HepG2 (cell line): ENCODE measurements around the gene ZCCHC7.

Experiments
- CTCF ChIP-seq: sonication (generic); formaldehyde crosslinking; IDR thresholded peaks from 2 replicates; pipeline ENCODE4 v1.5.0; 2020; ENCODE audit warnings: mild to moderate bottlenecking, missing genetic modification reagents, moderate library complexity
- TFE3 ChIP-seq: IDR thresholded peaks from 2 replicates; pipeline ENCODE4 v1.6.1; 2016
- THRA ChIP-seq: sonication (generic); formaldehyde crosslinking; IDR thresholded peaks from 2 replicates; pipeline ENCODE4 v1.4.0; 2020; ENCODE audit warnings: missing genetic modification reagents, borderline replicate concordance
- ZNF770 ChIP-seq: sonication (generic); formaldehyde crosslinking; IDR thresholded peaks from 2 replicates; pipeline ENCODE4 v1.5.0; 2020; ENCODE audit warnings: mild to moderate bottlenecking, missing genetic modification reagents

GRCh38 chr9:37156781-37157356 lies 36.5 kb downstream of the ZCCHC7 start:
- TF ChIP-seq THRA (CRISPR knock-in tag): no peak
- no peak for TF ChIP-seq ZNF770 (CRISPR knock-in tag)
- TF ChIP-seq TFE3 (CRISPR knock-in tag): no peak
- TF ChIP-seq CTCF (CRISPR knock-in tag): no peak
